IMR-90 (cell line): Measurements from ENCODE around the gene MGAT5B. TPM values are rescaled to one million over a fixed set of nuclear protein-coding genes. Genes with fewer than 3 reads are reported as not detected.
A peak's percentile ranks its signal among the peaks of the same experiment; 100 is the strongest.

Experiments
- ATAC-seq: fragments of 200-7000 bp; cut with Tn5 transposase; 2 replicates; pipeline ENCODE4 v1.9.1; 2020; ENCODE audit warnings: low read depth, mild to moderate bottlenecking, moderate library complexity
- BruUV-seq: library from RNA; stranded (reverse); fragments of 400-500 nt; replicated peaks from 2 replicates; lab custom pipeline; 2021; lab: Mats Ljungman, UMichigan
- CTCF ChIA-PET: fragments of 300-600 bp; formaldehyde crosslinking; extraction: SDS; loops from one replicate; lab custom pipeline; 2021; ENCODE audit warnings: antibody characterized with exemption; lab: Yijun Ruan, JAX
- POLR2A ChIA-PET: fragments of 300-600 bp; sonication (Branson Sonifier 250); formaldehyde crosslinking; loops from one replicate; lab custom pipeline; 2022; ENCODE audit warnings: antibody characterized with exemption; ENCODE audit not compliant: unreplicated experiment; lab: Charles Lee
- DNase-seq: peaks from one replicate; pipeline ENCODE4 v3.0.0; 2013
- H2AFZ ChIP-seq: replicated peaks from 2 replicates; pipeline ENCODE3; 2013; ENCODE audit warnings: low read length, mild to moderate bottlenecking; ENCODE audit not compliant: poor library complexity
- H2AK5ac ChIP-seq: 2 replicates; pipeline ENCODE4 v1.6.1; 2013; ENCODE audit warnings: low read depth, low read length, inconsistent platforms
- H2AK9ac ChIP-seq: replicated peaks from 2 replicates; pipeline ENCODE3; 2013; ENCODE audit warnings: mild to moderate bottlenecking, low read depth, low read length, moderate library complexity; ENCODE audit not compliant: poor library complexity
- H2BK120ac ChIP-seq: 2 replicates; pipeline ENCODE4 v1.6.1; 2013; ENCODE audit warnings: low read depth, low read length, inconsistent platforms
- H2BK15ac ChIP-seq: 3 replicates; pipeline ENCODE4 v1.6.1; 2013; ENCODE audit warnings: low read depth, low read length, inconsistent platforms
- H2BK20ac ChIP-seq: 2 replicates; pipeline ENCODE4 v1.6.1; 2013; ENCODE audit warnings: low read depth, mild to moderate bottlenecking, inconsistent platforms, low read length, moderate library complexity
- H2BK5ac ChIP-seq: 2 replicates; pipeline ENCODE4 v1.6.1; 2013; ENCODE audit warnings: mild to moderate bottlenecking, low read depth, low read length, inconsistent platforms; ENCODE audit not compliant: poor library complexity, severe bottlenecking
- H3K14ac ChIP-seq: replicated peaks from 2 replicates; pipeline ENCODE4 v1.6.1; 2013; ENCODE audit warnings: low read depth, low read length, inconsistent platforms
- H3K18ac ChIP-seq: 2 replicates; pipeline ENCODE4 v1.6.1; 2013; ENCODE audit warnings: low read depth, low read length, control low read depth
- H3K23ac ChIP-seq: 2 replicates; pipeline ENCODE4 v1.6.1; 2013; ENCODE audit warnings: low read depth, low read length, inconsistent platforms
- H3K27ac ChIP-seq: 2 replicates; pipeline ENCODE4 v1.5.1; 2013; ENCODE audit warnings: mild to moderate bottlenecking, control low read depth, low read length; ENCODE audit not compliant: insufficient read depth
- H3K27me3 ChIP-seq: 2 replicates; pipeline ENCODE4 v1.6.1; 2013; ENCODE audit warnings: low read length; ENCODE audit not compliant: control insufficient read depth, insufficient read depth
- H3K36me3 ChIP-seq: 2 replicates; pipeline ENCODE4 v1.6.1; 2013; ENCODE audit warnings: low read length, mixed read lengths; ENCODE audit not compliant: control insufficient read depth, insufficient read depth
- H3K4ac ChIP-seq: 2 replicates; pipeline ENCODE4 v1.6.1; 2013; ENCODE audit warnings: low read depth, low read length, inconsistent platforms
- H3K4me1 ChIP-seq: 2 replicates; pipeline ENCODE4 v1.6.1; 2013; ENCODE audit warnings: low read length, mixed read lengths; ENCODE audit not compliant: control insufficient read depth, insufficient read depth
- H3K4me2 ChIP-seq: 2 replicates; pipeline ENCODE4 v1.6.1; 2013; ENCODE audit warnings: low read depth, mild to moderate bottlenecking, control low read depth, low read length, moderate library complexity
- H3K4me3 ChIP-seq: 2 replicates; pipeline ENCODE4 v1.5.1; 2013; ENCODE audit warnings: low read depth, mild to moderate bottlenecking, control low read depth, low read length, moderate library complexity; ENCODE audit not compliant: insufficient read depth
- H3K56ac ChIP-seq: 2 replicates; pipeline ENCODE4 v1.6.1; 2013; ENCODE audit warnings: low read length, inconsistent platforms; ENCODE audit not compliant: insufficient read depth; ENCODE audit errors: extremely low read depth
- H3K79me1 ChIP-seq, 2 experiments: 2 replicates each; pipeline ENCODE4 v1.6.1; 2013; ENCODE audit warnings: low read length in 2 of 2, inconsistent platforms in 1 of 2, low read depth in 1 of 2
- H3K9ac ChIP-seq: 2 replicates; pipeline ENCODE4 v1.6.1; 2013; ENCODE audit warnings: low read depth, low read length, control low read depth
- H3K9me1 ChIP-seq: 2 replicates; pipeline ENCODE4 v1.6.1; 2013; ENCODE audit warnings: low read length, inconsistent platforms; ENCODE audit not compliant: insufficient read depth
- H3K9me3 ChIP-seq: 2 replicates; pipeline ENCODE4 v1.6.1; 2013; ENCODE audit warnings: low read length; ENCODE audit not compliant: control insufficient read depth, insufficient read depth
- H4K20me1 ChIP-seq: 2 replicates; pipeline ENCODE4 v1.6.1; 2013; ENCODE audit warnings: low read length, inconsistent platforms; ENCODE audit not compliant: insufficient read depth
- H4K5ac ChIP-seq: 2 replicates; pipeline ENCODE4 v1.6.1; 2013; ENCODE audit warnings: mild to moderate bottlenecking, low read depth, low read length, control low read depth
- H4K8ac ChIP-seq, 2 experiments: 2 replicates each; pipeline ENCODE4 v1.6.1; 2013; ENCODE audit warnings: low read depth in 2 of 2, low read length in 2 of 2, control low read depth in 1 of 2, inconsistent platforms in 1 of 2
- H4K91ac ChIP-seq: 2 replicates; pipeline ENCODE4 v1.6.1; 2013; ENCODE audit warnings: low read depth, low read length, inconsistent platforms; ENCODE audit not compliant: insufficient read depth
- FOS ChIP-seq: fragments of 150-350 bp; IDR thresholded peaks from 2 replicates; pipeline ENCODE4 v1.6.1; 2016; ENCODE audit warnings: low read depth, low read length
- MXI1 ChIP-seq: IDR thresholded peaks from 2 replicates; pipeline ENCODE4 v1.6.1; 2012; ENCODE audit warnings: low read depth, mild to moderate bottlenecking, low read length, moderate library complexity, borderline replicate concordance
- POLR2A ChIP-seq: IDR thresholded peaks from 2 replicates; pipeline ENCODE4 v1.6.1; 2012; ENCODE audit warnings: mild to moderate bottlenecking, low read depth, low read length
- RAD21 ChIP-seq: IDR thresholded peaks from 2 replicates; pipeline ENCODE4 v1.6.1; 2012; ENCODE audit warnings: low read length, improper control_type of control experiment
- RCOR1 ChIP-seq: IDR thresholded peaks from 2 replicates; pipeline ENCODE4 v1.6.1; 2012; ENCODE audit warnings: mild to moderate bottlenecking, low read length, improper control_type of control experiment; ENCODE audit not compliant: insufficient replicate concordance
- WGBS, 2 experiments: methylation state at CpG; one replicate each; pipeline versions ENCODE4 v1.1.5 to v1.1.7; 2013; ENCODE audit warnings: missing lambda C conversion rate in 2 of 2; ENCODE audit not compliant: insufficient read length in 1 of 2; ENCODE audit errors: extremely low coverage in 2 of 2; 5-methylcytosine and 5-hydroxymethylcytosine counted together
- dilution Hi-C: fragments of 300-500 bp; cut with HindIII; formaldehyde crosslinking; loops from one replicate; pipeline ENCODE4 v1.14.3; 2018; ENCODE audit warnings: low sequenced_read_pairs; ENCODE audit not compliant: unreplicated experiment
- in situ Hi-C: fragments of 300-500 bp; cut with MboI; formaldehyde crosslinking; loops from 3 replicates; pipeline ENCODE4 v1.14.3; 2019; ENCODE audit warnings: low sequenced_read_pairs, inconsistent platforms, mixed read lengths
- intact Hi-C: fragments of 100-400 bp; cut with micrococcal nuclease; formaldehyde crosslinking; loops from 2 replicates; pipeline ENCODE4 v1.10.0; 2022
- polyA plus RNA-seq, 3 experiments: library from polyadenylated mRNA; depleted of rRNA; stranded (reverse); fragments of >200 nt; gene quantifications; 2 replicates each; pipeline ENCODE4 v1.2.3, GENCODE V29; 2012; ENCODE audit warnings: low replicate concordance in 1 of 3
- total RNA-seq: library from RNA; depleted of rRNA; stranded (reverse); fragments of >200 nt; gene quantifications from 2 replicates; pipeline ENCODE4 v1.2.3, GENCODE V29; 2012
- TF ChIP-seq, protein P1 (sequence below): fragments of 150-350 bp; IDR thresholded peaks from 2 replicates; pipeline ENCODE4 v1.6.1; 2017; ENCODE audit warnings: mild to moderate bottlenecking, antibody characterized with exemption, low read length, low read depth
- TF ChIP-seq, protein P2 (sequence below): conservative IDR thresholded peaks from 2 replicates; pipeline ENCODE4 v1.5.1; 2012; ENCODE audit warnings: mild to moderate bottlenecking, low read depth, low read length, improper control_type of control experiment
- TF ChIP-seq, protein P3 (sequence below): fragments of 150-350 bp; IDR thresholded peaks from 2 replicates; pipeline ENCODE4 v1.6.1; 2016; ENCODE audit warnings: low read depth, mild to moderate bottlenecking, low read length, moderate library complexity, borderline replicate concordance

MGAT5B gene
- total and polyA plus RNA-seq, 2 of the 4 experiments (the other 2 are of a cell fraction) = 0.54 to 2.0 TPM

DNA sequence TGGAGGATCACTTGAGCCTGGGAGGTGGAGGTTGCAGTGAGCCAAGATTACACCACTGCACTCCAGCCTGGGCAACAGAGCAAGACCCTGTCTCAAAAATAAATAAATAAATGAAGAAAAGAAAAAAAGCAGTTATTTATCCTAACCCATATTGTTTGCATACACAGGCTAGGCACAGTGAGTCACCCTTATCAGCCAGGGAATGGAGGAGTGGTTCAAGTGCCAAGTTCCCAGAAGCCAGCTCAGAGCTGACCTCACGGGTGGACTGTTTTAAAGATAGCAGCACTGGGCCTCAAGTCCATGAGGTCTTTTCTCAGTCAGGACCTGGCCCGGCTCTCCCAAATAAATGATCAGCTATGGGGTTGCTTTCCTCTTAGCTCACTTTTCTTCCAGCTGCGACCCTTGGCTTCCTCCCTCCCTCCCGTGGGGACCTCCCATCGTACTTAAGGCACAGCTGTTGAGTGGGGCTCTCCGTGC, 22.6 kb upstream of the MGAT5B start:
- no peak overlapping the region for H3K14ac ChIP-seq
- peaks cover 2% of the 10 kb centered on the region; the same call in 1 of the 2 replicates for H3K9me3 ChIP-seq
- no peak overlapping the region for H4K8ac ChIP-seq
- dilution Hi-C loops = no loop called here
- 77% methylated on average over 2 of the region's 6 CpGs; no CpG with 5 or more reads in 1 of the 2 experiments for WGBS, 2 experiments
- no peaks in the 10 kb centered on the region; the same call in 1 of the 2 replicates for H3K4me1 ChIP-seq
- BruUV-seq = no TSS peak
- no peak overlapping the region for H3K9ac ChIP-seq
- ChIA-PET POLR2A (no interaction called here), CTCF (interaction anchor here (0.6 kb wide), 1 partner anchor 214 kb away, joined by 7 read pairs; no protein-coding TSS in a partner anchor)
- TF ChIP-seq RAD21 (no peak), MXI1 (no peak), FOS (no peak), POLR2A (no peak), RCOR1 (no peak)
- TF ChIP-seq, protein P1, sequence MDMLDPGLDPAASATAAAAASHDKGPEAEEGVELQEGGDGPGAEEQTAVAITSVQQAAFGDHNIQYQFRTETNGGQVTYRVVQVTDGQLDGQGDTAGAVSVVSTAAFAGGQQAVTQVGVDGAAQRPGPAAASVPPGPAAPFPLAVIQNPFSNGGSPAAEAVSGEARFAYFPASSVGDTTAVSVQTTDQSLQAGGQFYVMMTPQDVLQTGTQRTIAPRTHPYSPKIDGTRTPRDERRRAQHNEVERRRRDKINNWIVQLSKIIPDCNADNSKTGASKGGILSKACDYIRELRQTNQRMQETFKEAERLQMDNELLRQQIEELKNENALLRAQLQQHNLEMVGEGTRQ = no peak
- TF ChIP-seq, protein P2, sequence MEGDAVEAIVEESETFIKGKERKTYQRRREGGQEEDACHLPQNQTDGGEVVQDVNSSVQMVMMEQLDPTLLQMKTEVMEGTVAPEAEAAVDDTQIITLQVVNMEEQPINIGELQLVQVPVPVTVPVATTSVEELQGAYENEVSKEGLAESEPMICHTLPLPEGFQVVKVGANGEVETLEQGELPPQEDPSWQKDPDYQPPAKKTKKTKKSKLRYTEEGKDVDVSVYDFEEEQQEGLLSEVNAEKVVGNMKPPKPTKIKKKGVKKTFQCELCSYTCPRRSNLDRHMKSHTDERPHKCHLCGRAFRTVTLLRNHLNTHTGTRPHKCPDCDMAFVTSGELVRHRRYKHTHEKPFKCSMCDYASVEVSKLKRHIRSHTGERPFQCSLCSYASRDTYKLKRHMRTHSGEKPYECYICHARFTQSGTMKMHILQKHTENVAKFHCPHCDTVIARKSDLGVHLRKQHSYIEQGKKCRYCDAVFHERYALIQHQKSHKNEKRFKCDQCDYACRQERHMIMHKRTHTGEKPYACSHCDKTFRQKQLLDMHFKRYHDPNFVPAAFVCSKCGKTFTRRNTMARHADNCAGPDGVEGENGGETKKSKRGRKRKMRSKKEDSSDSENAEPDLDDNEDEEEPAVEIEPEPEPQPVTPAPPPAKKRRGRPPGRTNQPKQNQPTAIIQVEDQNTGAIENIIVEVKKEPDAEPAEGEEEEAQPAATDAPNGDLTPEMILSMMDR = no peak
- TF ChIP-seq, protein P3, sequence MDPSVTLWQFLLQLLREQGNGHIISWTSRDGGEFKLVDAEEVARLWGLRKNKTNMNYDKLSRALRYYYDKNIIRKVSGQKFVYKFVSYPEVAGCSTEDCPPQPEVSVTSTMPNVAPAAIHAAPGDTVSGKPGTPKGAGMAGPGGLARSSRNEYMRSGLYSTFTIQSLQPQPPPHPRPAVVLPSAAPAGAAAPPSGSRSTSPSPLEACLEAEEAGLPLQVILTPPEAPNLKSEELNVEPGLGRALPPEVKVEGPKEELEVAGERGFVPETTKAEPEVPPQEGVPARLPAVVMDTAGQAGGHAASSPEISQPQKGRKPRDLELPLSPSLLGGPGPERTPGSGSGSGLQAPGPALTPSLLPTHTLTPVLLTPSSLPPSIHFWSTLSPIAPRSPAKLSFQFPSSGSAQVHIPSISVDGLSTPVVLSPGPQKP = no peak
- ATAC-seq (no peak), DNase-seq (peak; percentile 7)
- no peaks in the 10 kb centered on the region for H3K9me1 ChIP-seq
- H2BK20ac ChIP-seq = no peak overlapping the region
- intact Hi-C loops = no loop called here
- no peak overlapping the region for H2AK5ac ChIP-seq
- no peak overlapping the region for H2AK9ac ChIP-seq
- no peak overlapping the region for H3K4me2 ChIP-seq
- no peak overlapping the region for H2BK120ac ChIP-seq
- H3K36me3 ChIP-seq = no peaks in the 10 kb centered on the region
- H3K18ac ChIP-seq = no peak overlapping the region
- no peak overlapping the region for H2AFZ ChIP-seq
- H3K56ac ChIP-seq = no peak overlapping the region
- no peak overlapping the region for H3K4me3 ChIP-seq
- H4K5ac ChIP-seq = no peak overlapping the region
- H3K4ac ChIP-seq = no peak overlapping the region
- no peak overlapping the region for H2BK15ac ChIP-seq
- no peak overlapping the region for H2BK5ac ChIP-seq
- no peak overlapping the region for H4K91ac ChIP-seq
- no peaks in the 10 kb centered on the region for H3K79me1 ChIP-seq
- no peaks in the 10 kb centered on the region for H4K20me1 ChIP-seq
- no peak overlapping the region for H3K27ac ChIP-seq
- no peak overlapping the region for H3K23ac ChIP-seq
- in situ Hi-C loops = no loop called here
- H3K27me3 ChIP-seq = peaks cover 49% of the 10 kb centered on the region
